ENCODE data around the gene PPIA. TPM values are rescaled to one million over a fixed set of nuclear protein-coding genes. Genes with fewer than 3 reads are reported as not detected.
A peak's percentile ranks its signal among the peaks of the same experiment; 100 is the strongest.
"Not testable (repeated sequence)": the region's sequence is repeated elsewhere in the genome, so short reads cannot be mapped to it uniquely, and the experiment has no call there.

Gene PPIA
- total RNA-seq, 2 donors from 2014 or later, result 1,915 to 2,917 TPM

- H3K4me3 Mint-ChIP-seq, result peak overlapping the region; percentile 52
- H3K4me1 Mint-ChIP-seq, result peaks cover 15% of the 10 kb centered on the region
- ATAC-seq (replicated peaks), result no peak
- peaks cover 52% of the 10 kb centered on the region for H3K36me3 Mint-ChIP-seq (ENCODE audit: low read depth)
- H3K27ac Mint-ChIP-seq, result peak overlapping the region; percentile 81
- no peaks in the 10 kb centered on the region for H3K9me3 Mint-ChIP-seq
- no peaks in the 10 kb centered on the region for H3K27me3 Mint-ChIP-seq
These were observed 27.1 kb upstream of the PPIA start for GRCh38 chr7:44769376-44769775.

- Mint-ChIP-seq H3K27ac (peak overlapping the region; percentile 81), H3K4me3 (peak overlapping the region; percentile 52), H3K4me1 (peaks cover 15% of the 10 kb centered on the region), H3K27me3 (no peaks in the 10 kb centered on the region), H3K36me3 (ENCODE audit: low read depth) (peaks cover 47% of the 10 kb centered on the region), H3K9me3 (no peaks in the 10 kb centered on the region)
- peak; percentile 78 for ATAC-seq (replicated peaks)
These were observed 26.6 kb upstream of the PPIA start for GRCh38 chr7:44769776-44770294.

GRCh38 chr7:44771358-44771757 lies 25.1 kb upstream of the PPIA start:
- Mint-ChIP-seq H3K27me3 (no peaks in the 10 kb centered on the region), H3K4me1 (peaks cover 19% of the 10 kb centered on the region), H3K4me3 (no peak overlapping the region), H3K9me3 (no peaks in the 10 kb centered on the region), H3K36me3 (ENCODE audit: low read depth) (peaks cover 33% of the 10 kb centered on the region), H3K27ac (peak overlapping the region; percentile 4)
- ATAC-seq (replicated peaks), result no peak

GRCh38 chr7:44772440-44772839 lies 24.0 kb upstream of the PPIA start:
- ATAC-seq (replicated peaks), result no peak
- Mint-ChIP-seq H3K36me3 (ENCODE audit: low read depth) (peaks cover 23% of the 10 kb centered on the region), H3K27ac (no peak overlapping the region), H3K4me1 (peaks cover 19% of the 10 kb centered on the region), H3K27me3 (no peaks in the 10 kb centered on the region), H3K4me3 (no peak overlapping the region), H3K9me3 (no peaks in the 10 kb centered on the region)

GRCh38 chr7:44772867-44773266 lies 23.6 kb upstream of the PPIA start:
- Mint-ChIP-seq H3K4me1 (peaks cover 19% of the 10 kb centered on the region), H3K4me3 (no peak overlapping the region), H3K9me3 (no peaks in the 10 kb centered on the region), H3K27me3 (no peaks in the 10 kb centered on the region), H3K27ac (no peak overlapping the region), H3K36me3 (ENCODE audit: low read depth) (peaks cover 19% of the 10 kb centered on the region)
- no peak for ATAC-seq (replicated peaks)

- not testable (repeated sequence) for ATAC-seq (replicated peaks); H3K9me3 Mint-ChIP-seq; H3K36me3 Mint-ChIP-seq (ENCODE audit: low read depth); H3K27me3 Mint-ChIP-seq; H3K27ac Mint-ChIP-seq; H3K4me3 Mint-ChIP-seq
- H3K4me1 Mint-ChIP-seq, result peaks cover 17% of the 10 kb centered on the region
These were observed 22.0 kb upstream of the PPIA start for GRCh38 chr7:44774486-44774885.

GRCh38 chr7:44775383-44776107 lies 20.9 kb upstream of the PPIA start:
- H3K9me3 Mint-ChIP-seq, result no peaks in the 10 kb centered on the region
- H3K27me3 Mint-ChIP-seq, result no peaks in the 10 kb centered on the region
- H3K4me3 Mint-ChIP-seq, result no peak overlapping the region
- H3K4me1 Mint-ChIP-seq, result peaks cover 8% of the 10 kb centered on the region
- H3K27ac Mint-ChIP-seq, result no peak overlapping the region
- H3K36me3 Mint-ChIP-seq (ENCODE audit: low read depth), result no peaks in the 10 kb centered on the region
- ATAC-seq (replicated peaks), result no peak

GRCh38 chr7:44776211-44776610 lies 20.3 kb upstream of the PPIA start:
- Mint-ChIP-seq H3K9me3 (no peaks in the 10 kb centered on the region), H3K4me3 (no peak overlapping the region), H3K36me3 (ENCODE audit: low read depth) (no peaks in the 10 kb centered on the region), H3K4me1 (peaks cover 7% of the 10 kb centered on the region), H3K27ac (peak overlapping the region; percentile 8), H3K27me3 (no peaks in the 10 kb centered on the region)
- ATAC-seq (replicated peaks), result no peak

- no peak for ATAC-seq (replicated peaks)
- Mint-ChIP-seq H3K4me3 (no peak overlapping the region), H3K4me1 (no peaks in the 10 kb centered on the region), H3K27ac (no peak overlapping the region), H3K36me3 (ENCODE audit: low read depth) (no peaks in the 10 kb centered on the region), H3K27me3 (no peaks in the 10 kb centered on the region), H3K9me3 (peaks cover 5% of the 10 kb centered on the region)
These were observed 14.0 kb upstream of the PPIA start for GRCh38 chr7:44782460-44782859.

GRCh38 chr7:44783407-44783806 lies 13.1 kb upstream of the PPIA start:
- H3K27me3 Mint-ChIP-seq, result no peaks in the 10 kb centered on the region
- ATAC-seq (replicated peaks), result no peak
- no peak overlapping the region for H3K4me3 Mint-ChIP-seq
- H3K27ac Mint-ChIP-seq, result no peak overlapping the region
- H3K36me3 Mint-ChIP-seq (ENCODE audit: low read depth), result no peaks in the 10 kb centered on the region
- no peaks in the 10 kb centered on the region for H3K4me1 Mint-ChIP-seq
- peaks cover 5% of the 10 kb centered on the region for H3K9me3 Mint-ChIP-seq

- no peak overlapping the region for H3K27ac Mint-ChIP-seq
- H3K4me1 Mint-ChIP-seq, result no peaks in the 10 kb centered on the region
- no peaks in the 10 kb centered on the region for H3K27me3 Mint-ChIP-seq
- H3K4me3 Mint-ChIP-seq, result no peak overlapping the region
- H3K9me3 Mint-ChIP-seq, result peaks cover 5% of the 10 kb centered on the region
- no peaks in the 10 kb centered on the region for H3K36me3 Mint-ChIP-seq (ENCODE audit: low read depth)
- ATAC-seq (replicated peaks), result no peak
These were observed 12.1 kb upstream of the PPIA start for GRCh38 chr7:44784364-44784763.

- ATAC-seq (replicated peaks); H3K9me3 Mint-ChIP-seq; H3K36me3 Mint-ChIP-seq (ENCODE audit: low read depth); H3K27me3 Mint-ChIP-seq; H3K4me3 Mint-ChIP-seq; H3K27ac Mint-ChIP-seq; H3K4me1 Mint-ChIP-seq: not testable (repeated sequence)
These were observed 11.3 kb upstream of the PPIA start for GRCh38 chr7:44785218-44785617.

- Mint-ChIP-seq H3K36me3 (ENCODE audit: low read depth) (no peaks in the 10 kb centered on the region), H3K9me3 (peaks cover 5% of the 10 kb centered on the region), H3K4me1 (no peaks in the 10 kb centered on the region), H3K27me3 (no peaks in the 10 kb centered on the region), H3K27ac (no peak overlapping the region), H3K4me3 (no peak overlapping the region)
- no peak for ATAC-seq (replicated peaks)
These were observed 9.4 kb upstream of the PPIA start for GRCh38 chr7:44787041-44787440.

GRCh38 chr7:44787762-44788161 lies 8.7 kb upstream of the PPIA start:
- peaks cover 5% of the 10 kb centered on the region for H3K9me3 Mint-ChIP-seq
- H3K36me3 Mint-ChIP-seq (ENCODE audit: low read depth), result no peaks in the 10 kb centered on the region
- H3K27me3 Mint-ChIP-seq, result no peaks in the 10 kb centered on the region
- no peak overlapping the region for H3K27ac Mint-ChIP-seq
- no peak overlapping the region for H3K4me3 Mint-ChIP-seq
- H3K4me1 Mint-ChIP-seq, result no peaks in the 10 kb centered on the region
- ATAC-seq (replicated peaks), result no peak

- H3K4me1 Mint-ChIP-seq, result no peaks in the 10 kb centered on the region
- no peak overlapping the region for H3K27ac Mint-ChIP-seq
- ATAC-seq (replicated peaks), result no peak
- H3K4me3 Mint-ChIP-seq, result no peak overlapping the region
- no peaks in the 10 kb centered on the region for H3K36me3 Mint-ChIP-seq (ENCODE audit: low read depth)
- no peaks in the 10 kb centered on the region for H3K9me3 Mint-ChIP-seq
- no peaks in the 10 kb centered on the region for H3K27me3 Mint-ChIP-seq
These were observed 6.5 kb upstream of the PPIA start for GRCh38 chr7:44789990-44790389.

All from activated T-helper 17 cell treated with anti-CD3 and anti-CD28 coated beads, Interleukin-2, amount 50 U/mL, for 72 hours (primary cell).